Activated gamma-delta T cell (primary cell): ENCODE measurements around the gene STPG4.
"Not testable (repeated sequence)": the region's sequence is repeated elsewhere in the genome, so short reads cannot be mapped to it uniquely, and the experiment has no call there.

Experiments used
- DNase-seq: peaks from one replicate; lab custom pipeline; 2025; lab: John Stamatoyannopoulos, UW

Gene STPG4

DNA sequence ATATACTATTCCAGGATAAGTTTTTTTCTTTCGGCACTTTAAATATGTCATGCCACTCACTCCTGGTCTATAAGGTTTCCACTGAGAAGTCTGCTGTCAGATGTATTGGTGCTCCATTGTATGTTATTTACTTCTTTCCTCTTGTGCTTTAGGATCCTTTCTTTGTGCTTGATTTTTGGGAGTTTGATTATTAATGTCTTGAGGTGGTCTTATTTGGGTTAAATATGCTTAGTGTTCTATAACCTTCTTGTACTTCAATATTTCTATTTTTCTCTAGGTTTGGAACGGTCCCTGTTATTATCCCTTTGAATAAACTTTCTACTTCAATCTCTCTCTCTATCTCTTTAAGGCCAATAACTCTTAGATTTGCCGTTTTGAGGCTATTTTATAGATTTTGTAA, 28.3 kb downstream of the STPG4 start:
- DNase-seq = no peak

DNA sequence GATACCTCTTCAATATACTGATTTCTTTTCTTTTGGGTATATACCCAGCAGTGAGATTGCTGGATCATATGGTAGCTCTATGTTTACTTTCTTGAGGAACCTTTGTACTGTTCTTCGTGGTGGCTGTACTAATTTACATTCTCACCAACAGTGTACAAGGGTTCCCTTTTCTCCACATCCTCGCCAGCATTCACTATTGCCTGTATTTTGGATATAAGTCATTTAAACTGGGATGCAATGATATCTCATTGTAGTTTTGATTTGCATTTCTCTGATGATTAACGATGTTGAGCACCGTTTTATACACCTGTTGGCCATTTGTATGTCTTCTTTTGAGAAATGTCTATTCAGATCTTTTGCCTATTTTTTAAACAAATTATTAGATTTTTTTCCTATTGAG, 30.4 kb downstream of the STPG4 start:
- not testable (repeated sequence) for DNase-seq

DNA sequence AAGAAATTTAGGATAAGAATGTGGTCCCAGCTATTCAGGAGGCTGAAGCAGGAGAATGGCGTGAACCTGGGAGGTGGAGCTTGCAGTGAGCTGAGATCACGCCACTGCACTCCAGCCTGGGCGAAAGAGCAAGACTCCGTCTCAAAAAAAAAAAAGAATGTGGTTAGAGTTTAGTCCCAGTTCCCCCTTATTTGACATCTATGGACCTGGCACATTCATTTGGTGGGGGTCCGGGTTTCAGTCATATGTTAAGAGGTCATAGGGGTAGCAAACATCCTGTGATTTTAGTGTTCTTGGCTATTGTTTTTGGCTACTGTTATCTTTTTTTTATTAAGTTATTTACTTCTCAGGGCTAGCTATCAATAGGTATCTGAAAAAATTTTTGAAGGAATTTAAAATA, 34.7 kb downstream of the STPG4 start:
- not testable (repeated sequence) for DNase-seq

DNA sequence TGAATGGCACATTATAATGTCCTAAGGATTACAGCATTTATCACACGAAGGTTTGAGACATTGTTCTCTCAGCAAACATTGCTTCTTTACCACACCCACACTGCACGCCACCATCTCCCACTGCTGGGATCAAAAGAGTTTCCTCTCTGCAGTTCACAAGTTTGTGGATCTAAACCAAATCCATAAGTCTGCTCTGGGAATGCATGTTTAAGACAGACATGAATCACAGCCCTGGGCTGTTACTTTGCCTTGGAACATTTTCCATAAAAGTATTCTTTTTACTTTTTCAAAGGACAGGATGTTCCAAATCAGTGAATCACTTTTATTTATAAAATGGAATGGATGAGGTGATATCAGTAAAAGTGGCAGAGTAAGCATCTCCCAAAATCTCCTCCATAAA, 36.1 kb downstream of the STPG4 start:
- no peak for DNase-seq

DNA sequence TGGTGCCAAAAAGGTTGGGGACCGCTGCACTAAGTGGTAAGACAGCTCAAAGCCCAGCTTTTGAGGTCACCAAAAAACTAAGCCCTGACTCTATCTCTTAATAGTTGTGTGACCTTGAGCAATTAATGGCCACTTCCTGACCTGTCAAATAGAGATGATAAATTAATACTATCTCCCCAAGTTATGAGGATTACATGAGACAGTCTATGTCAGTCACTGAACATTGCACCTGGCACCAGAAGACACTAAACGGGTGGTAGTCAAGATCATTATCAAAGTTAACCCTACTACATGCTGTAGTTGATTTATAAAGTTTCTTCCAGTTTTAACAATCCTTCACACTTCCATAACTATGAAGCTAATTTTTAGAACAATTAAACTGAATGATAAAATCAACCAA, 36.5 kb downstream of the STPG4 start:
- no peak for DNase-seq

DNA sequence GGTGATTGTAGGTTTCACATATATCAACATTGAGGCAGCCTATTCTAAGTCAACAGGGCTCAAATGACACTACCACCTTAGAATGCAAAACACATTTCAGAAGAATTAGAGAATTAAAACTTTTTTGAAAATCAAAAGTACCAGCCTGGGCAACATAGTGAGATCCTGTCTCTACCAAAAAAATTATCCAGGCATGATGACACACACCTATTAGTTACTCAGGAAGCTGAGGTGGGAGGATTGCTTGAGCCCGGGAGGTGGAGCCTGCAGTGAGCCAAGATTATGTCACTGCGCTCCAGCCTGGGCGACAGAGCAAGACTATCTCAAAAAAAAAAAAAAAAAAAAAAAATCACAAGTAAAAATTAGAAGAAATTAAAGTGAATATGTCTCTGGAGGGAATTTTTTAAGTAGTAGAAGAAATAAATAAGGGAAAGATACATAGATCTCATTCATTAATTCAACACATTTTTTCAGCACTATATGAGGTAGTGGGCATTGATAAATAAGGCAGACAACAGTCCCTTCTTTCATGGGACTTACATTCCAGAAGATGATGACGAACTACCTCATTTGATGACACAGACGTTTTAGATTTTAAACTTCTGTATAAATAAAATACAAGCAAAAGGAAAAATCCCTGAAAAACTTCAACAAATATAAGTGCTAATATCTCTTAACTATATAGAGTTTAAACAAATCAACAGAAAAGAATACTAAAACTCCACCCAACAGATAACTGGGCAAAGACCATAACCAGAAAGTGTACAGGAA, 42.3 kb downstream of the STPG4 start:
- no peak for DNase-seq

DNA sequence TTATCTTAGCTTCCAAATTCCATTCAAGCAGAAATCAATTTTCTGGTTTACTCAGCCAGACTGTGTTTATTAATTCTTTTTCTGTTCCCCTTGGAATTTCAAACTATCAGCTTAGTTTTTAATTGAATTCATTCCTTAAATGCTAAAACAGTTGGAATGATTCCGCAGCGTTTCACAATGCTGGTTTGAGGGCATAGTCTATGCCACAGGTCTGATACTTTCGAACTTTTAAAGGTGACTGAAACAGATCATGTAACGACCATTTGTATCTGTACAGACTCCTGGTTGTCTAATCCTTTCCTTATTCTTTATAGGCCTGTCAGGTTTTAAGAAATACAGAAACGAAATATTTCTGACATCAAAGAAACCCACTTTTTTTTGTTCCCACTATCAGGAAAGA, 45.4 kb downstream of the STPG4 start:
- no peak for DNase-seq

DNA sequence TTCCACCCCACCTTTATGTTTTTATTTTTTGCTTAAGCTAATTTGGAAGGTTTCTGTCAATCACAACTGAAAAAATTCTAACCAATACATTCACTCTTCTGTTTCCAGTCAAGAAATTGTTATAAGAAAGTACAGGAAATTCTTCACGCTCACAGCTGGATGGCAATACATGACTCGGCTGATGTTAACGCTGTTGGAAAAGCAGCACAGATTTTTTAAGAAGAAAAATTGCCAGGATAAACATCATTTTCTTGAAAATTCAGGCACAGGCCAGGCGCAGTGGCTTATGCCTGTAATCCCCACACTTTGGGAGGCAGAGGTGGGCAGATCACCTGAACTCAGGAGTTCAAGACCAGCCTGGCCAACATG, 46.1 kb downstream of the STPG4 start:
- no peak for DNase-seq

DNA sequence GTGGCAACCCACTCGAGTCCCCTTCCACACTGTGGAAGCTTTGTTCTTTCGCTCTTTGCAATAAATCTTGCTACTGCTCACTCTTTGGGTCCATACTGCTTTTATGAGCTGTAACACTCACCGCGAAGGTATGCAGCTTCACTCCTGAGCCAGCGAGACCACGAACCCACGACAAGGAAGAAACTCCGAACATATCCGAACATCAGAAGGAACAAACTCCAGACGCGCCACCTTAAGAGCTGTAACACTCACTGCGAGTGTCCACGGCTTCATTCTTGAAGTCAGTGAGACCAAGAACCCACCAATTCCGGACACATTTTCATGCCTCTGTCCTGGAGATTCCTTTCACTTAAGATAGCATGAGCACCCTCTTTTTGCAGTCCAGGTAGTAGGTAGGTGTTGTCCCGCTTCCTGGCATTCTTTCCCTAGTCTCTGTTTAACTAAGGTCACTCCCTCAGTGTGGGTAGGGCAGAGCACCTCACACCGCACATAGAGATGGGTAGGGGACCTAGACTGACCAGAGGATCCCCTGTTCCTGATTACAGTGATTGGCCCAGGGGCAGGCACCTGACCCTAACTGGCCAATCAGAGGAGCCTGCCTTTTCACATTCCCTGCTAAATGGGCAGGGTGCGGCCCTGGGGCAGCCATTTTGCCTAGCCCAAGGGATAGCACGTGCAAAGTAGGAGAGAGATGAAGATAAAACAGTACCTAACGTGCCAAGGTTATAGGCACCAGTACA, 46.7 kb downstream of the STPG4 start:
- not testable (repeated sequence) for DNase-seq

DNA sequence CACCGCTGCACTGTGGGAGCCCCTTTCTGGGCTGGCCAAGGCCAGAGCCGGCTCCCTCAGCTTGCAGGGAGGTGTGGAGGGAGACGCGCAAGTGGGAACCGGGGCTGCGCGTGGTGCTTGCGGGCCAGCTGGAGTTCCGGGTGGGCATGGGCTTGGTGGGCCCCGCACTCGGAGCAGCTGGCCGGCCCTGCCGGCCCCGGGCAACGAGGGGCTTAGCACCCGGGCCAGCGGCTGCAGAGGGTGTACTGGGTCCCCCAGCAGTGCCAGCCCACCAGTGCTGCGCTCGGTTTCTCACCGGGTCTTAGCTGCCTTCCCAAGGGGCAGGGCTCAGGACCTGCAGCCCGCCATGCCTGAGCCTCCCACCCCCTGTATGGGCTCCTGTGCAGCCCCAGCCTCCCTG, 47.9 kb downstream of the STPG4 start:
- DNase-seq = not testable (repeated sequence)

DNA sequence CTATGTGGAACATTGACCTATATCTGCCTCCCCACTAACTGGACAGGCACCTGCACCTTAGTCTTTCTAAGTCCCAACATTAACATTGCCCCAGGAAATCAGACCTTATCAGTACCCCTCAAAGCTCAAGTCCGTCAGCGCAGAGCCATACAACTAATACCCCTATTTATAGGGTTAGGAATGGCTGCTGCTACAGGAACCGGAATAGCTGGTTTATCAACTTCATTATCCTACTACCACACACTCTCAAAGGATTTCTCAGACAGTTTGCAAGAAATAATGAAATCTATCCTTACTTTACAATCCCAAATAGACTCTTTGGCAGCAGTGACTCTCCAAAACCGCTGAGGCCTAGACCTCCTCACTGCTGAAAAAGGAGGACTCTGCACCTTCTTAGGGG, 48.9 kb downstream of the STPG4 start:
- DNase-seq = not testable (repeated sequence)

DNA sequence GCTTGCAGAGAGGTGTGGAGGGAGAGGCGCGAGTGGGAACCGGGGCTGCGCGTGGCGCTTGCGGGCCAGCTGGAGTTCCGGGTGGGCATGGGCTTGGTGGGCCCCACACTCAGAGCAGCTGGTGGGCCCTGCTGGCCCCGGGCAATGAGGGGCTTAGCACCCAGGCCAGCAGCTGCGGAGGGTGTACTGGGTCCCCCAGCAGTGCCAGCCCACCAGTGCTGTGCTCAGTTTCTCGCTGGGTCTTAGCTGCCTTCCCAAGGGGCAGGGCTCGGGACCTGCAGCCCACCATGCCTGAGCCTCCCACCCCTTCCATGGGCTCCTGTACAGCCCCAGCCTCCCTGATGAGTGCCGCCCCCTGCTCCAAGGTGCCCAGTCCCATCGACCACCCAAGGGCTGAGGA, 55.4 kb downstream of the STPG4 start:
- DNase-seq = not testable (repeated sequence)

DNA sequence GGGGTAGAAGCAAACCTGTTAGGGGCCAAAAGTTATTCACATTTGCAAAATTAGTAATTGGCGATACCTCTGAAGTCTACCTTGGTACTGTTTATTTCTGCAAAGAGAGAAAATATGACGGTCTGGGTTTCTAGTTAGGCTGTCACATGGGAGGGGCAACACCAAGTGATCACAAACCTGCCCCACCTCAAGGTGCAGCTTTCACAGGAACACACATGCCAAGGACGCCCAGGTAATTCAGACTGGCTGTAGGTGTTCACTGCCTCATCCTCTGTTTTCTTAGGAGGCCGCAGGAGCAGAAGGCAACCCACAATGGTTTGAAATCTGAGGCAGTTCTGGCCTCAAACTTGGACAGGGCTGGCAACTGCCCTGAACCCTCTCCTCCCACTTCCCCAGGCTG, 56.2 kb downstream of the STPG4 start:
- DNase-seq = no peak

DNA sequence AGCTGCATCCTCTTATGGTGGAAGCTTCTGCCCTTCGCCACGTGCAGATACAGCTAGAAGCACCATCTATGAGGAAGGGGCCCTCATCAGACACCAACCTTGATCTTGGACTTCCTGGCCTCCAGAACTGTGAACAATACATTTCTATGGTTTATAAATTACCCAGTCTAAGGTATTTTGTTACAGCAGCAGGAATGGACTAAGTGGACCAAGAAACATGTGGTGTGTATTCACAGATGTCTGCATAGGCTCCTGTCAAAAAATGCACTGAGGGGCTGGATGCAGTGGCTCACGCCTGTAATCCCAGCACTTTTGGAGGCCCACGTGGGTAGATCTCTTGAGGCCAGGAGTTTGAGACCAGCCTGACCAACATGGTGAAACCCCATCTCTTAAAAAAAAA, 57.5 kb downstream of the STPG4 start:
- no peak for DNase-seq

DNA sequence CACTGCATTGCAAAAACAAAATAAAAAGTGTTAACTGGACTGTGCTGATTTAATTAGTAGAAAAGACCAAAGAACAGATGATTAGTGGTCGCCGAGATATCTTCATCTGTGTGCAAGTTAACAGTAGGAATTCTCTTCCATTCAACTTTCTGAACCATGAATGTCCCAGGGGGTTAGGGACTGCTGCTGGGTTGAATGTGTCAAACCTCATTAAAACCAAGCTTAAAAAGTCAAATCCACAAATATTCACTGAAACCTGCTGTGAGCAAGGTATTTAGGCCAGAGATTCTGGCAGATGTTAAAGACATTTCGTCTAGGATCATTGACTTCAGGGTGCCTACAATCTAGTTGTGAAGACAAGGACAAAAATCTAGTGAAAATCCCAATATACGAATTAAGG, 58.7 kb downstream of the STPG4 start:
- no peak for DNase-seq

DNA sequence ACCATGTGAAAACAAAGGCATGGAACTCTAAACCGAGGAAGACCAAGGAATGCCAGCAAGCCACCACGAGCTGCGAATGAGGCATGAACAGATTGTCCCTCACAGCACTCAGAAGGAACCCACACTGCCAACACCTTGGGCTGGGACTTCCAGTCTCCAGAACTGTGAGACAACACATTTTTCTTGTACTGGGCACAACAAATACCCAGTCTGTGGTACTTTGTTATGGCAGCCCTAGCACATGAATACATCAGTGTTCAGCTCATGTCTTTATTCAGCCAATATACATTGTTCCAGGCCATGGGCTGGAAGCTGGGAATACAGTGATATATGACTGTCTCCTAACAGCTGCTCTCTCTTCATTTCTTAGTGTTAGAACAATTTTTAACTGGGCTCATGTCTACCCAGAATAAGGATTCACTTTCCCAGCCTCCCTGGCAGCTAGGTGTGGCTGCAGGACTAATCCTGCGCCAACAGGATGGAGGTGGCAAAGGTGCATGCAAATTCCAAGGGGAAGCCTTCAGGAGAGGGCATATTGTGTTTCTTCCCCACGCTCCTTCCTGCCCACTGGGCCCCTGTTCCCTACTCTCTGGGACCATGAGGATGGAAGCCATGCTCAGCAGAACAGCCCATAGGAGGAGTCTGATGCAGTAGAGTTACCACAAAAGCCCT, 59.6 kb downstream of the STPG4 start:
- no peak for DNase-seq

DNA sequence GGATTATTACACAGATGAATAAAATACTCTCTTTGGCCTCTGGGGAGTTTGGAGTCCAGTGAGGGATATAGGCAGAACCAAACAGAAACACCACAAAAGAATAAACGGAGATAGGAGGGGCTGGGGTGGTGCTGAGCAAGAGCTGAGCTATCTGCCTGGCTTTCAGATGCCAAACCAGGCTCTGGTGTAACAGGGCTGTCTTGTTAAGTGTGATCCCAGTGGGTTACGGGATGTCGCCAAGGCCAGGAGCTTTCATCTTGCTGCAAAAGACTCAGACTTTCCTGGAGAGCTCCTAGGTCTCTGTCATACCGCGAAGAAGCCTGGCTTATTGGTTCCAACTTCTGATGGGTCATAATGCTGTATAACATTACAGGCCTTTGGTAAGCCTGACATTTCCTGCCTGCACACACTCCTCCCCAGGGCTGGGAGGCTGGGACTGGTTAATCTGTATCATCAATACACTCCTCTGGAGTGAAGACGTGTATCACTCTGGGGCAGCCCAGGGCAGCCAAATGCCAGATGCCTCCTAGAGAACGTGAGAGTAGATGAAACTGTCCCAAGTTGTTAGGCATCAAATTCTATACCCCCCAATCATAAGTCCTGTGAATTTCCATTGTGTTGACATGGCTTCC, 60.5 kb downstream of the STPG4 start:
- no peak for DNase-seq

DNA sequence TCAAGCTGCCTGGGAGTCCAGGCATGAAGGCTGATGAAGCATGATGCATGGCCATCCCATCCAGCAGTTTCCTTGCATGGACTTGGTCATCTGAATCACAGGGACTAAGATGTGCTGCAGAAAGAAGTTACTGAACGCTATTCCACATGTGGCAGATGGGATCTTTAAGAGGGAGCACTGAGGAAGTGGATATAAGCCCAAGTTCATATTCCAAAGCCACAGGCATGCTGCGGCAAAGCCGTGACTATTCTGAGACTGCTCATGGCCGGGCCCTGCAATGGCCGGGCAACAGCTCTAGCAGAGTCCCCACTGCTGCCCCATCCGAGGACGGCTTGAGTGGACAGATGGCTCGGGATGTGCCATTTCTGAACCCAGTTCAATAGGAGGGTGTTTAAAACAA, 61.5 kb downstream of the STPG4 start:
- DNase-seq = no peak

DNA sequence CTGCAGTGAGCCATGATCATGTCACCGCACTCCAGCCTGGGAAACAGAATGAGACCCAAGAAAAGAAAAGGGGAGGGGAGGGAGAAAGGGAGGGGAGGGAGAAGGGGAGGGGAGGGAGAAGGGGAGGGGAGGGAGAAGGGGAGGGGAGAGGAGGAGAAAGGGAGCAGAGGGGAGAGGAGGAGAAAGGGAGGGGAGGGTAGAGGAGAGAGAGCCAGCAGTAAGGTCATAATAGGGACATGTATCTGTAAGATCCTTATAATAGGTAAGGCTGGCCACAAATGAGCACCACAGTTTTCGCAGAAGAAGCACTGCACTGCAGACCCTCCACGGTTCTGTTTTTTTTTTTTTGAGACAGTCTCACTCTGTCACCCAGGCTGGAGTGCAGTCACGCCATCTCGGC, 62.6 kb downstream of the STPG4 start:
- DNase-seq = no peak

DNA sequence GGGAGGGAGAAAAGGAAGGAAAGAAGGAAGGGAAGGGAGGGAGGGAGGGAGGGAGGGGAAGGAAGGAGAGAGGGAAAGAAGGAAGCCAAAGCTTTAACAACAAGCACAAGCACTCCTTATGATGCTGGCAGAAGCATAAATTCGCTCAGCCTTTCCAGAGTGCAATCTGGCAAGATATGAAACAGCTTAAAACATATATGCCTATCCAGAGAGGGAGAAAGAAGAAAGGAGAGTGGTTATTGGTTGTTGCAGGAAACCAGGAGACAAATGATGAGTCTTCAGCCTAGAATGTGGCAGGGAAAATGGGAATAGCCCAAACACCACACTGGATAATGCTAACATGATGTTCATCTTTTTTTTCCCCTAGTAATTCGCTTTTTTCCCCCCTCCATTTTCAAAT, 64.0 kb downstream of the STPG4 start:
- DNase-seq = no peak

DNA sequence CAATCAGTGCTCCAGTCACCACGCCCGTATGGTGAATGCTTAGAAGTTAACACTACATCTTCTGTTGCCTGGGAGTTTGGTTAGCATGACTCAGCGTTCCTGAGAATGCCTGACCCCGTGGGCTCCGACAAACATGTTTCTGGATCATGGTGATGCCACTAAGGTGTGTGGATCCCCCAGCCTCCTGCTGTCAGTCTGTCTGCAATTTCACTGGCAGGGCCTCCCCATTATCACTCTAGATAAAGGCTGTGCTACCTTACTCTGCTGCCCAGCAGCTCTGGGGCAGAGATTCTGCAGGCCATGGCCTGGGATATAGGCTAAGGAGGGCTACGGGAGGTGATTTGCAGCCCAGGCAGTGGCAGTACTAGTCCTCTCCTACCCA, 66.0 kb downstream of the STPG4 start:
- DNase-seq = no peak

DNA sequence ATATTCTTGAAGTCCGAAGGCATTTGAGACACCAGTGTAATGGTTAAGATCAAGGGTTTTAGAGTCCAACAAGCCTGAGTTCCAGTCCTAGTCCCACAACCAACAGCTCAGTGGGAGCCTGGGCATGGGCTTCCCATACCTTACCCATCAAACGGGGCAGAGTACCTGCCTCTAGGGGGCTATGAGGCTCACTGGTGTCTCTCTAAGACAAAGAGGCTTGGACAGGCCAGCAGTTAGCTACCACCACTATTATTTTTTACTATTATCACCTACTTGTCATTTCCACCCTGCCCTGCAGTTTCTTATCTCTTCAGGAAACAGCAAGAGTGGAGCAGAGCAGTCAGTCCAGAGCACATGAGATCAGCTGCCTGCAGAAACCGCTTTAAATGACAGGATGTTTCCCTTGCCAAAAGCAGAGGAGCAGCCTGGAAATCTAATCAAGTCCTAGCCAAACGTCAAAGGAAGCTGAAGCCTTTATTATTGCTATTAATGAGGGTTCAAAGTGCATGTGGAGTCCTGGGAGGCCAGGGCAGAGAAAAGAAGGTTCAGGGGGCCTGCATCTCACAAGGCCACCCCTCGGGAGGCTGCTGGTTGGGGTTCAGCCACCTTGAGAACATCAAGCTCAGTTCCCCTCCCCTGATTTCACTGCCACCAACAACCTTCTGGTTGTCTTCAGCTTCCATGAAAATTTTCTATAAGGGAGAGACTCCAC, 66.6 kb downstream of the STPG4 start:
- DNase-seq = no peak
